LHCN-M2 (cell line): Measurements from ENCODE around the gene ETHE1. TPM values are rescaled to one million over a fixed set of nuclear protein-coding genes. Genes with fewer than 3 reads are reported as not detected.

Experiments used
- DNase-seq: peaks from one replicate; pipeline ENCODE4 v3.0.0-alpha.2; 2012; ENCODE audit warnings: low read depth
- total RNA-seq: library from RNA; depleted of rRNA; stranded (reverse); fragments of >200 nt; gene quantifications from 2 replicates; pipeline ENCODE4 v1.2.3, GENCODE V29; 2014; rRNA removed

Gene ETHE1
- total RNA-seq, 1 experiment from 2014 or later, result 40.0 TPM

DNA sequence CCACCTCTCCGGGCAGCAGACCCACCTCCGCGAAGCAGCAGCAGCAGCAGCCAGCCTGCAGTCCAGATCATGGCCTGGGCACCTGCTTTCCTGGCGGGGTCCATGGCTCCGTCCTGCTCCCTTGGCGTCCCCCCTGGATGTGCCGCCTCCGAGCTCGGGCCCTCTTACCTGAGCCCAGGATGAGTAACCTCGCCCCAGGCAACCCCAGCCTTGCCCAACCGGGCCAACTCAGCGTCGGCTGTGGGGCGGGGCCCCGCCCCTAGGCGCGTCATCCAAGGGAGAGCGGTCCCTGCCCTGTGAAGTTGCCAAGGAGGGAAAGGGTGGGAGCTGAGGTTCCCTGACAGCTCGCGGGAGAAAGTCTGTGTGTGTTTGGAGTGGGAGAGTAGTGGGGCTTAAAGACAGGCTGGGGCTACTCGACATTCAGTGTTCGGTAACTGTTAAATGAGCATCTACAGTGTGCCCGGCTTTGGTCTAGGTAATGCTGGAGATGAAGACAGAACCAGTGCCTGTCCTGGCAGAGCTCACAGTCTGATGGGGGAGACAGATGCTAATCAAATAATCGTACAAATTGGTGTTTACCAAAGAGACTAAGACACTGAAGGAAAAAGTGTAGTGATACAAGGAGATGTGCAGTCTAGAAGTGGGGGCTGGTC is 61.4 kb downstream of the ETHE1 start, which contains the start of gene LYPD3:
Gene LYPD3, minus strand, starts transcription at position 141 of the 653 bp plus-strand sequence. Its CDS starts 37 bp downstream, at position 104.
- DNase-seq, result no peak

GRCh38 chr19:43464134-43464775 is 62.7 kb downstream of the ETHE1 start:
- DNase-seq, result no peak

DNA sequence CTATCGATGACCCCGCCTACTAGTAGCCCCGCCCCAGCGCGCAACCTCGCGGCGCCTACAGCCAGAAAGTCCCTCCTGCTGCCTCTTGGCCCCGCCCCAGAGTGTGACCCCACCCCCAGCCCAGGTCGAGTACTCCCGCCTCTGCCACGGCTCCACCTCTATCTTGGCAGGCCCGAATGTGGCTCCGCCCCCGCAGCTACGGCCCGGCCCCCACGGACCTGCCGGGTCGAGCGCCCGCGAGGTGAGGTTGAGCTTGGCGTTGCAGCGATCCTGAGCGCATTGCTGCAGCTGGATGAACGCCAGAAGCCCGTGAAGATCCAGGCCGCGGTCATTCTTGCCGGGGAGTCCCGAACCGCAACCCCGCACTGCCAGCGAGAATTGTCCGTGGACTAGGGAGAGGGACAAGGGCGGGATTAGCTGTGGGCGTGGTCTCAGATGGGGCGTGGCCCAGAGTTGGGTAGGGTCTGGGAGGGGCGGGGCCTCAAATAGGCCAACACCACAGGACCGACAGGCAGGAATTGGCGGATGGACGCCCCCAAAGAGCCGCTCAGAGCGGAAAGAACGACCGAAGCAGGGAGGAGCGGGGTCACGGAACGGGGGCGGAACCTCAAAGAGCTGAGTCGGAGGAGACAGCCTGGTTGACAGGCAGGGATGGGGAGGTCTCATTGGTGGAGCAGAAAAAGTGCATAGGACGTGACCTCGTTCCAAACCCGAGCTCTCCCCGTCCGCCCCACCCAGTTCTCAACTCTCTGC is 63.4 kb downstream of the ETHE1 start:
- DNase-seq, result peak; percentile 82

DNA sequence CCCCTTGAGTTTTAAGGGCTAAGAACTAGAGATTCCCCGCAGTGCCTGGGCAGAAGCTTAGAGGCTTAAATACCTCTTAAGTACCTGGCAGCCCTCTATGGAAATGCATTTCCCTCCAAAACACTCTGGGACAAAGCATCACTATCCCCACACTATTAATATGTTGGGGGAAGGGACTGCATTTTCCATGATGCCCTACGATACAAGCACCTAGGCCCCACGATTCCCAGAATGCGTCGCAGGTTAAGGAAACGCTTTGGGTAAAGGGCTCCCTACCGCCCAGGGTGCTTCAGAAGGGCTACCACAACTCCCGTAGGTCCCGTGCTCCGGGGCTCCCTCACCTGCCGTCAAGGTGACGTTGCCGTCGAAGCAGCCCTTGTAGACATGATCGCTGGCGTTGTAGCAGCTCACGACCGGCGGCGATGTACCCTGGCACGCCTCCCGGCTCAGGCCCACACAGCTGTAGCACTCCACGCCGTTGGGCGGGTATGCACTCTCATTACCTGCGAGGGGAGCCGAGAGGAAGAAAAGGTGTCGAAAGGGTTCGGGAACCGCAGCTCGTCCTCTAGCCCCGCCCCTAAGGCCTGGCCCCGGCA is 64.1 kb downstream of the ETHE1 start:
- no peak for DNase-seq

- no peak for DNase-seq
Observed at GRCh38 chr19:43462383-43462782, 64.6 kb downstream of the ETHE1 start.

GRCh38 chr19:43461303-43461702 is 65.7 kb downstream of the ETHE1 start:
- DNase-seq, result no peak

- DNase-seq, result no peak
Observed at GRCh38 chr19:43460362-43461016, 66.5 kb downstream of the ETHE1 start.

- no peak for DNase-seq
Observed at GRCh38 chr19:43457809-43458208, 69.2 kb downstream of the ETHE1 start.

Other genes starting within 250 kb of the ETHE1 start
- not detected in 2 replicates for gene CD177, start 173.5 kb downstream of the ETHE1 start, total RNA-seq
- not detected in 2 replicates for gene TEX101, start 112.3 kb downstream of the ETHE1 start, total RNA-seq
- gene LYPD3, start 61.6 kb downstream of the ETHE1 start, total RNA-seq, result 0.17 TPM in 1 of 2 replicates, not detected in the other
- 7.9 and 10.0 TPM in 2 replicates for gene PHLDB3, start 22.5 kb downstream of the ETHE1 start, total RNA-seq
- gene ZNF575, start 6.0 kb upstream of the ETHE1 start, total RNA-seq, result 1.5 TPM in 1 of 2 replicates, not detected in the other
- gene XRCC1, start 48.3 kb upstream of the ETHE1 start, total RNA-seq, result 46.6 and 46.8 TPM in 2 replicates
- 0.29 TPM in 1 of 2 replicates, not detected in the other for gene PINLYP, start 48.6 kb upstream of the ETHE1 start, total RNA-seq
- gene IRGQ, start 68.9 kb upstream of the ETHE1 start, total RNA-seq, result 20.1 and 23.2 TPM in 2 replicates
- 18.3 and 20.3 TPM in 2 replicates for gene ZNF576, start 69.4 kb upstream of the ETHE1 start, total RNA-seq
- gene SRRM5, start 84.9 kb upstream of the ETHE1 start, total RNA-seq, result 0.11 TPM in 1 of 2 replicates, not detected in the other
- 56.8 and 58.4 TPM in 2 replicates for gene ZNF428, start 92.4 kb upstream of the ETHE1 start, total RNA-seq
- gene CADM4, start 112.6 kb upstream of the ETHE1 start, total RNA-seq, result 0.69 TPM in 1 of 2 replicates, not detected in the other
- 128 and 170 TPM in 2 replicates for gene PLAUR, start 143.0 kb upstream of the ETHE1 start, total RNA-seq
- gene IRGC, start 188.9 kb upstream of the ETHE1 start, total RNA-seq, result not detected in 2 replicates
- gene SMG9, start 227.8 kb upstream of the ETHE1 start, total RNA-seq, result 17.3 and 18.9 TPM in 2 replicates